NCI-H1694 treated with DMSO at 0.1 percent for 48 hours (cell line): ENCODE results near the gene CBS.
"Not testable (repeated sequence)": the region's sequence is repeated elsewhere in the genome, so short reads cannot be mapped to it uniquely, and the experiment has no call there.

Source experiments
- DNase-seq: peaks from one replicate; lab custom pipeline; 2025; lab: John Stamatoyannopoulos, UW

Gene CBS

GRCh38 chr21:43024439-43025136, 51.0 kb downstream of the CBS start:
- DNase-seq: no peak

GRCh38 chr21:43023175-43023574, 52.5 kb downstream of the CBS start:
- DNase-seq: no peak

GRCh38 chr21:43021756-43022600, 53.7 kb downstream of the CBS start:
- DNase-seq: no peak

GRCh38 chr21:43021191-43021590, 54.4 kb downstream of the CBS start:
- no peak for DNase-seq

GRCh38 chr21:43020771-43021170, 54.9 kb downstream of the CBS start:
- DNase-seq: no peak

GRCh38 chr21:43020177-43020576, 55.5 kb downstream of the CBS start:
- DNase-seq: no peak

- no peak for DNase-seq
Measured at GRCh38 chr21:43018519-43018918, 57.1 kb downstream of the CBS start.

GRCh38 chr21:43016728-43017127, 58.9 kb downstream of the CBS start:
- no peak for DNase-seq

- DNase-seq: no peak
Measured at GRCh38 chr21:43015906-43016540, 59.6 kb downstream of the CBS start.

- DNase-seq: no peak
Measured at GRCh38 chr21:43012596-43012995, 63.0 kb downstream of the CBS start.

GRCh38 chr21:43006874-43007208, 68.8 kb downstream of the CBS start:
- DNase-seq: no peak

GRCh38 chr21:43006051-43006873, 69.4 kb downstream of the CBS start:
- DNase-seq: not testable (repeated sequence)

- DNase-seq: no peak
Measured at GRCh38 chr21:43005635-43006034, 70.0 kb downstream of the CBS start.

- DNase-seq: no peak
Measured at GRCh38 chr21:43004926-43005325, 70.7 kb downstream of the CBS start.
